HepG2 (cell line): ENCODE results near the gene PKDREJ. TPM values are rescaled to one million over a fixed set of nuclear protein-coding genes. Genes with fewer than 3 reads are reported as not detected.
A peak's percentile ranks its signal among the peaks of the same experiment; 100 is the strongest.

Source experiments
- CHD2 ChIP-seq: IDR thresholded peaks from 2 replicates; pipeline ENCODE4 v1.6.1; 2011; ENCODE audit warnings: low read depth, low read length, improper control_type of control experiment
- GTF2F1 ChIP-seq: fragments of 150-350 bp; IDR thresholded peaks from 2 replicates; pipeline ENCODE4 v1.6.1; 2014; ENCODE audit warnings: low read length
- PRMT3 ChIP-seq: sonication (generic); formaldehyde crosslinking; IDR thresholded peaks from 2 replicates; pipeline ENCODE4 v1.8.1; 2022; ENCODE audit warnings: low read depth, mild to moderate bottlenecking, moderate library complexity, missing genetic modification reagents, borderline replicate concordance
- TAF1 ChIP-seq: sonication (generic); formaldehyde crosslinking; IDR thresholded peaks from 2 replicates; pipeline ENCODE4 v1.4.0; 2020; ENCODE audit warnings: missing genetic modification reagents
- ZNF451 ChIP-seq: sonication (generic); formaldehyde crosslinking; IDR thresholded peaks from 2 replicates; pipeline ENCODE4 v1.5.0; 2020; ENCODE audit warnings: mild to moderate bottlenecking, missing genetic modification reagents
- ZNF567 ChIP-seq: sonication (generic); formaldehyde crosslinking; IDR thresholded peaks from 2 replicates; pipeline ENCODE4 v1.8.1; 2023; ENCODE audit warnings: mild to moderate bottlenecking, missing genetic modification reagents, borderline replicate concordance
- ZNF674 ChIP-seq: sonication (generic); formaldehyde crosslinking; IDR thresholded peaks from 2 replicates; pipeline ENCODE4 v1.5.0; 2020; ENCODE audit warnings: low read depth, mild to moderate bottlenecking, missing genetic modification reagents
- ZNF724P ChIP-seq: sonication (generic); formaldehyde crosslinking; IDR thresholded peaks from 2 replicates; pipeline ENCODE4 v1.8.0; 2022; ENCODE audit warnings: missing genetic modification reagents, borderline replicate concordance
- polyA plus RNA-seq, 8 experiments: library from polyadenylated mRNA; depleted of rRNA in 3 of 8; stranded (reverse) in 7 of 8; unstranded in 1 of 8; fragments of >200 nt; fragmentation: Illumina TruSeq in 4 of 8; extraction: Trizol in 4 of 8; gene quantifications; 2 replicates each; pipeline versions ENCODE4 v1.2.1 to v1.2.3, GENCODE V29; 2011 to 2016; ENCODE audit warnings: low read depth in 4 of 8, missing spikeins in 1 of 8, mixed read lengths in 1 of 8; ENCODE audit not compliant: insufficient read depth in 1 of 8
- total RNA-seq, 5 experiments: library from RNA; depleted of rRNA; stranded (reverse); fragments of >200 nt; fragmentation: Illumina TruSeq; extraction: Trizol; gene quantifications; 2 replicates each; pipeline ENCODE4 v1.2.3, GENCODE V29; 2016; ENCODE audit warnings: low read depth in 1 of 5
- TF ChIP-seq, protein P1 (sequence below): sonication (generic); formaldehyde crosslinking; IDR thresholded peaks from 2 replicates; pipeline ENCODE4 v1.9.0; 2021; ENCODE audit warnings: missing genetic modification reagents, mild to moderate bottlenecking, borderline replicate concordance
- TF ChIP-seq, protein P2 (sequence below), 2 experiments: sonication (generic) in 1 of 2; formaldehyde crosslinking in 1 of 2; IDR thresholded peaks; 2 replicates each; pipeline versions ENCODE4 v1.4.0 to v1.6.1; 2018 to 2020; ENCODE audit warnings: missing genetic modification reagents in 2 of 2, borderline replicate concordance in 1 of 2, low read depth in 1 of 2, mild to moderate bottlenecking in 1 of 2, missing biosample characterization in 1 of 2
- TF ChIP-seq, protein P3 (sequence below): sonication (generic); formaldehyde crosslinking; IDR thresholded peaks from 2 replicates; pipeline ENCODE4 v1.4.0; 2020; ENCODE audit warnings: missing genetic modification reagents

The PKDREJ gene
- total and polyA plus RNA-seq, 2 of the 13 experiments (the other 11 are each of a cell fraction or from before 2014, with no cell fraction given): not detected

DNA sequence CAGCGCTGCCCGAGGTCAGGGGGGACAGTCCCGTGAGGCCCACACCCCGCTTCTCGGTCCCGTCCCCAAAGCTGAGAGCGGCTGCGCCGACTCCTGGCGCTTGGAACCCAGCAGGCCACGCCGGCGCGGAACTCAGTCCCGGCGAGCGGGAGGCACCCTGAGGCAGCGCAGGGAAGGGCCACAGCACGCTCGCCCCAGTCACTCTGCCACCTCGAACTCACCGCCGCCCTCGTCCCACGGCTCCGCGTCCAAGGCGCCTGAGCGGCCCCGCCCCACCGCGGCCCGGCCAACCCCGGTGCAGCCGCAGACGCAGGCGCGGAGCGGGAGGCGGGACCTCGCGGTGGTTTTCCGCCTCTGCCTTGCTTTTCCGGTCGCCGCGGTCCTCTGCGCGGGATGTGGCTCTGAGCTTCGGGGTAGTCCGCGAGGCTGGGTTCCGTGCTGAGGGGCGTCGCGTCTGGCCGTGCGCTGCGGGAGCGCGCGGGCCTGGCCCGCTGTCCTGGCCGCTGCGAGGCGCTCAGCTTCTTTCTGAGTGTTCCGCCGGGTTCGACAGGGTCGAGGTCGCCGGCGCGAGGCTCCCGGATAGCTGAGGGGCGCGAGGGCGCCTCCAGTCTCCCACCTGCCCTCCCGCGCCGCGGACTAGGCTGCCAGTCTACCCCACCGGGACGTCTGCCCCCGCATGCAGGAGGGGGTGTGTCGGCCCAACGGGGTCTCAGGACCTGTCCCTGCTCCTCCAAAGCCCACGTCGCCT, 12.9 kb downstream of the PKDREJ start, which contains the start of gene CDPF1 (continued):
- TF ChIP-seq CHD2: no peak
- TF ChIP-seq ZNF451 (CRISPR knock-in tag): peak; percentile 93
- TF ChIP-seq PRMT3 (CRISPR knock-in tag): peak; percentile 52; the same call in 1 of the 2 replicates
- TF ChIP-seq TAF1 (CRISPR knock-in tag): peak; percentile 93
- TF ChIP-seq, protein P1, sequence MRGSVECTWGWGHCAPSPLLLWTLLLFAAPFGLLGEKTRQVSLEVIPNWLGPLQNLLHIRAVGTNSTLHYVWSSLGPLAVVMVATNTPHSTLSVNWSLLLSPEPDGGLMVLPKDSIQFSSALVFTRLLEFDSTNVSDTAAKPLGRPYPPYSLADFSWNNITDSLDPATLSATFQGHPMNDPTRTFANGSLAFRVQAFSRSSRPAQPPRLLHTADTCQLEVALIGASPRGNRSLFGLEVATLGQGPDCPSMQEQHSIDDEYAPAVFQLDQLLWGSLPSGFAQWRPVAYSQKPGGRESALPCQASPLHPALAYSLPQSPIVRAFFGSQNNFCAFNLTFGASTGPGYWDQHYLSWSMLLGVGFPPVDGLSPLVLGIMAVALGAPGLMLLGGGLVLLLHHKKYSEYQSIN (CRISPR knock-in tag): no peak
- TF ChIP-seq, protein P2, sequence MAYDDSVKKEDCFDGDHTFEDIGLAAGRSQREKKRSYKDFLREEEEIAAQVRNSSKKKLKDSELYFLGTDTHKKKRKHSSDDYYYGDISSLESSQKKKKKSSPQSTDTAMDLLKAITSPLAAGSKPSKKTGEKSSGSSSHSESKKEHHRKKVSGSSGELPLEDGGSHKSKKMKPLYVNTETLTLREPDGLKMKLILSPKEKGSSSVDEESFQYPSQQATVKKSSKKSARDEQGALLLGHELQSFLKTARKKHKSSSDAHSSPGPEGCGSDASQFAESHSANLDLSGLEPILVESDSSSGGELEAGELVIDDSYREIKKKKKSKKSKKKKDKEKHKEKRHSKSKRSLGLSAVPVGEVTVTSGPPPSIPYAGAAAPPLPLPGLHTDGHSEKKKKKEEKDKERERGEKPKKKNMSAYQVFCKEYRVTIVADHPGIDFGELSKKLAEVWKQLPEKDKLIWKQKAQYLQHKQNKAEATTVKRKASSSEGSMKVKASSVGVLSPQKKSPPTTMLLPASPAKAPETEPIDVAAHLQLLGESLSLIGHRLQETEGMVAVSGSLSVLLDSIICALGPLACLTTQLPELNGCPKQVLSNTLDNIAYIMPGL (CRISPR knock-in tag; IDR thresholded peaks at IDR 0.05; ENCODE audit: borderline replicate concordance in 1 of 2, low read depth in 1 of 2): peak; percentile 59 to 89; a peak in 2 of 4 replicates
- TF ChIP-seq, protein P3, sequence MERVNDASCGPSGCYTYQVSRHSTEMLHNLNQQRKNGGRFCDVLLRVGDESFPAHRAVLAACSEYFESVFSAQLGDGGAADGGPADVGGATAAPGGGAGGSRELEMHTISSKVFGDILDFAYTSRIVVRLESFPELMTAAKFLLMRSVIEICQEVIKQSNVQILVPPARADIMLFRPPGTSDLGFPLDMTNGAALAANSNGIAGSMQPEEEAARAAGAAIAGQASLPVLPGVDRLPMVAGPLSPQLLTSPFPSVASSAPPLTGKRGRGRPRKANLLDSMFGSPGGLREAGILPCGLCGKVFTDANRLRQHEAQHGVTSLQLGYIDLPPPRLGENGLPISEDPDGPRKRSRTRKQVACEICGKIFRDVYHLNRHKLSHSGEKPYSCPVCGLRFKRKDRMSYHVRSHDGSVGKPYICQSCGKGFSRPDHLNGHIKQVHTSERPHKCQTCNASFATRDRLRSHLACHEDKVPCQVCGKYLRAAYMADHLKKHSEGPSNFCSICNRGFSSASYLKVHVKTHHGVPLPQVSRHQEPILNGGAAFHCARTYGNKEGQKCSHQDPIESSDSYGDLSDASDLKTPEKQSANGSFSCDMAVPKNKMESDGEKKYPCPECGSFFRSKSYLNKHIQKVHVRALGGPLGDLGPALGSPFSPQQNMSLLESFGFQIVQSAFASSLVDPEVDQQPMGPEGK (CRISPR knock-in tag): peak; percentile 30; the same call in 1 of the 2 replicates
- peak; percentile 60; the same call in 1 of the 2 replicates for TF ChIP-seq ZNF567 (CRISPR knock-in tag)
- TF ChIP-seq ZNF674 (CRISPR knock-in tag): peak; percentile 91; the same call in 1 of the 2 replicates
- no peak for TF ChIP-seq GTF2F1
- peak; percentile 55 for TF ChIP-seq ZNF724P
